GM12892 (cell line): ENCODE measurements around the gene DNER.

Source experiments
- POLR2A ChIP-seq: IDR thresholded peaks from 2 replicates; pipeline ENCODE4 v1.6.1; 2011; ENCODE audit warnings: low read depth, low read length, control low read depth
- POLR2AphosphoS5 ChIP-seq: IDR thresholded peaks from 2 replicates; pipeline ENCODE4 v1.6.1; 2011; ENCODE audit warnings: low read depth, low read length, control low read depth

DNA sequence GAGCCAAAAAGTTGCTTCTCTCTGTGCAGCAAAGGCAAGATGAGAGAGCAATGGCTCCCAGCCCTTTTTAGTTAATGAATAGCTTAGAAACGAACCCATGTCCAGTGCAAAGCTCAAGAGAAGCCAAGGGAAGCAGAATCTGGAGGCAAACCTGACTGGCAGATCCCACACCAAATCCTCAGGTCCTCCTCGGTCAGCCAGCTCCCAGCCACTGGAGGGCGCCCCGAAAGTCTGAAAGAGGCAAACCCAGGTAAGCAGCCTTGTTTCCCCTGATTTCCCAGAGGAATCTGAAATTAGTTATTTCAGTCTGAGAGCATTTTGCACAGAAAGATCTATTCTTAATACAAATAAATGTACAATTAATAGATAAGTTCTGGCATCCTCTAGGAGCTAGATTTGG, 372.0 kb downstream of the DNER start:
- TF ChIP-seq POLR2A (no peak), POLR2AphosphoS5 (no peak)
